Liver (tissue), 3 donors: ENCODE results near the gene ANXA7.

Experiments used
- ATF3 ChIP-seq: IDR thresholded peaks from 2 replicates; pipeline ENCODE4 v1.6.1; 2016; ENCODE audit warnings: antibody characterized with exemption
- CTCF ChIP-seq: fragments of 150-350 bp; IDR thresholded peaks from 2 replicates; pipeline ENCODE4 v1.5.1; 2017; ENCODE audit warnings: improper control_type of control experiment, low read depth, low read length; ENCODE audit not compliant: missing input control
- FOXA2 ChIP-seq: IDR thresholded peaks from 2 replicates; pipeline ENCODE4 v1.6.1; 2016; ENCODE audit warnings: antibody characterized with exemption
- GABPA ChIP-seq, 2 donors: IDR thresholded peaks in 1 of 2; conservative IDR thresholded peaks in 1 of 2; 2 replicates each; pipeline ENCODE4 v1.6.1; 2016; ENCODE audit warnings: antibody characterized with exemption in 2 of 2, mild to moderate bottlenecking in 1 of 2, moderate library complexity in 1 of 2
- HNF4G ChIP-seq: IDR thresholded peaks from 2 replicates; pipeline ENCODE4 v1.6.1; 2016; ENCODE audit warnings: antibody characterized with exemption
- JUND ChIP-seq, 2 donors: IDR thresholded peaks; 2 replicates each; pipeline ENCODE4 v1.6.1; 2016; ENCODE audit warnings: antibody characterized with exemption in 2 of 2
- RAD21 ChIP-seq, 2 donors: IDR thresholded peaks; 2 replicates each; pipeline ENCODE4 v1.6.1; 2016; ENCODE audit warnings: antibody characterized with exemption in 2 of 2, mild to moderate bottlenecking in 2 of 2
- SP1 ChIP-seq: IDR thresholded peaks from 2 replicates; pipeline ENCODE4 v1.6.1; 2018; ENCODE audit warnings: antibody characterized with exemption, mild to moderate bottlenecking
- TAF1 ChIP-seq: conservative IDR thresholded peaks from 2 replicates; pipeline ENCODE4 v1.6.1; 2016; ENCODE audit warnings: antibody characterized with exemption, mild to moderate bottlenecking
- YY1 ChIP-seq: IDR thresholded peaks from 2 replicates; pipeline ENCODE4 v1.6.1; 2016; ENCODE audit warnings: antibody characterized with exemption, mild to moderate bottlenecking
- ZBTB33 ChIP-seq: IDR thresholded peaks from 2 replicates; pipeline ENCODE4 v1.6.1; 2016; ENCODE audit warnings: antibody characterized with exemption
- TF ChIP-seq, protein P1 (sequence below): IDR thresholded peaks from 2 replicates; pipeline ENCODE4 v1.6.1; 2016; ENCODE audit warnings: antibody characterized with exemption, mild to moderate bottlenecking
- TF ChIP-seq, protein P2 (sequence below): IDR thresholded peaks from 2 replicates; pipeline ENCODE4 v1.6.1; 2016; ENCODE audit warnings: antibody characterized with exemption
- donor health status: healthy.
- donor health status: healthy.

DNA sequence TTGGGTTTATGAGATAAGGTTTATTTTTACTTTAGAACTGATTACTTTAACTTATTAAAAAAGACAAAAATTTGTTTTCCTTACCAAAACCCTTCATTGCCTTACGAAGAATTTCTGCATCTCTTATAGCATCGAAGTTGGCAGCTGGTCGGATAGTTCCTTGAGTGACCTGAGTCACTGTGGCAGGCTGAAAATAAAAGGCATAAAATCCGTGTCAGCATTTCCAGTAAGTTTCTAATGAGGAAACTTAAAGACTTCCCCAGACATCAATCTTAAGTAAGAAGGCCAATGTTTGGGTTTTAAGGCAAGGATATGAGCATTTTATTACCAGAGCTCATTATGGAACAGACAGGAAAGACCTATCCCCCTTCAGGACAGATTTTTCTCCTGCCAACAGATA is 25.6 kb downstream of the ANXA7 start:
- TF ChIP-seq YY1 (no peak), CTCF (no peak), TAF1 (no peak), SP1 (no peak), JUND (IDR thresholded peaks at IDR 0.05) (no peak), FOXA2 (no peak), ZBTB33 (no peak), HNF4G (no peak), ATF3 (no peak), RAD21 (IDR thresholded peaks at IDR 0.05) (no peak), GABPA (IDR thresholded peaks at IDR 0.05 in 1 of 2, conservative IDR thresholded peaks at IDR 0.05 in 1 of 2) (no peak)
- TF ChIP-seq, protein P1, sequence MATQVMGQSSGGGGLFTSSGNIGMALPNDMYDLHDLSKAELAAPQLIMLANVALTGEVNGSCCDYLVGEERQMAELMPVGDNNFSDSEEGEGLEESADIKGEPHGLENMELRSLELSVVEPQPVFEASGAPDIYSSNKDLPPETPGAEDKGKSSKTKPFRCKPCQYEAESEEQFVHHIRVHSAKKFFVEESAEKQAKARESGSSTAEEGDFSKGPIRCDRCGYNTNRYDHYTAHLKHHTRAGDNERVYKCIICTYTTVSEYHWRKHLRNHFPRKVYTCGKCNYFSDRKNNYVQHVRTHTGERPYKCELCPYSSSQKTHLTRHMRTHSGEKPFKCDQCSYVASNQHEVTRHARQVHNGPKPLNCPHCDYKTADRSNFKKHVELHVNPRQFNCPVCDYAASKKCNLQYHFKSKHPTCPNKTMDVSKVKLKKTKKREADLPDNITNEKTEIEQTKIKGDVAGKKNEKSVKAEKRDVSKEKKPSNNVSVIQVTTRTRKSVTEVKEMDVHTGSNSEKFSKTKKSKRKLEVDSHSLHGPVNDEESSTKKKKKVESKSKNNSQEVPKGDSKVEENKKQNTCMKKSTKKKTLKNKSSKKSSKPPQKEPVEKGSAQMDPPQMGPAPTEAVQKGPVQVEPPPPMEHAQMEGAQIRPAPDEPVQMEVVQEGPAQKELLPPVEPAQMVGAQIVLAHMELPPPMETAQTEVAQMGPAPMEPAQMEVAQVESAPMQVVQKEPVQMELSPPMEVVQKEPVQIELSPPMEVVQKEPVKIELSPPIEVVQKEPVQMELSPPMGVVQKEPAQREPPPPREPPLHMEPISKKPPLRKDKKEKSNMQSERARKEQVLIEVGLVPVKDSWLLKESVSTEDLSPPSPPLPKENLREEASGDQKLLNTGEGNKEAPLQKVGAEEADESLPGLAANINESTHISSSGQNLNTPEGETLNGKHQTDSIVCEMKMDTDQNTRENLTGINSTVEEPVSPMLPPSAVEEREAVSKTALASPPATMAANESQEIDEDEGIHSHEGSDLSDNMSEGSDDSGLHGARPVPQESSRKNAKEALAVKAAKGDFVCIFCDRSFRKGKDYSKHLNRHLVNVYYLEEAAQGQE, result no peak
- TF ChIP-seq, protein P2, sequence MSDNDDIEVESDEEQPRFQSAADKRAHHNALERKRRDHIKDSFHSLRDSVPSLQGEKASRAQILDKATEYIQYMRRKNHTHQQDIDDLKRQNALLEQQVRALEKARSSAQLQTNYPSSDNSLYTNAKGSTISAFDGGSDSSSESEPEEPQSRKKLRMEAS, result no peak
